Stimulated activated CD8-positive, alpha-beta memory T cell treated with anti-CD3 and anti-CD28 coated beads, Interleukin-12 subunit alpha, Interleukin-12 subunit beta, amount 100 ng/mL, for 1 hour (primary cell): ENCODE results near the gene P2RY4.
"Not testable (repeated sequence)": the region's sequence is repeated elsewhere in the genome, so short reads cannot be mapped to it uniquely, and the experiment has no call there.

Source experiments
- DNase-seq: peaks from one replicate; pipeline ENCODE4 v3.0.0-alpha.2; 2020; ENCODE audit warnings: low read depth

Gene P2RY4

DNA sequence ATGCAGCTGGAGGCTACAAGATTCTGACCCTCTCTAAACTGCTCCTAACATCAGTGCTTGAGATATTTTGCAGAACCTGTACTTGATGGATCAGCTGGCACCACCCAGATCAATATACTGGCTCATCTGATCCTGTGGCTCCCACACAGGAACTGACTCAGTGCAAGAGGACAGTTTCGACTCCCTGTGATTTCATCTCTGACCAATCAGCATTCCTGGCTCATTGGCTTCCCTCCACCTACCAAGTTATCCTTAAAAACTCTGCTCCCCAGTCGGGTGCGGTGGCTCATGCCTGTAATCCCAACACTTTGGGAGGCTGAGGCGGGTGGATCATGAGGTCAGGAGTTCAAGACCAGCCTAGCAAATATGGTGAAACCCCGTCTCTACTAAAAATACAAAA lies 16.4 kb downstream of the P2RY4 start:
- not testable (repeated sequence) for DNase-seq

DNA sequence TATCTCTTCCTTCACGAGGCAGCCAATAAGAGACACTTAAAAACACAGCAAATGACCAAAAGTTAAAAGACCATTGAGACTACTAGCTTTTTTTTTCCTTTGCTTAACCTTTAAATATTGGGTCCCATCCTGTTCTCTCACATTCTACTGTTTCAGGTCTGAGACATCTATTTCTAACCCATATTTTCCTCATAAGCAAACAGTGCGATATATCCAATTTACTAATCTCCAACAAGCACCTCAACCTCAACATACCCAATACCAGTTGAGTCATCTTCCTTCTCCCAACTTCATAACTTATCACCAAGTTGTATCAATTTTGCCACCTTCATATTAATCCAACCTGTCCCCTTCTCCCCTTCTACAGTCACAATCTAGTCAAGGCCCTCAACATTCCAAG lies 18.5 kb downstream of the P2RY4 start:
- DNase-seq = no peak

DNA sequence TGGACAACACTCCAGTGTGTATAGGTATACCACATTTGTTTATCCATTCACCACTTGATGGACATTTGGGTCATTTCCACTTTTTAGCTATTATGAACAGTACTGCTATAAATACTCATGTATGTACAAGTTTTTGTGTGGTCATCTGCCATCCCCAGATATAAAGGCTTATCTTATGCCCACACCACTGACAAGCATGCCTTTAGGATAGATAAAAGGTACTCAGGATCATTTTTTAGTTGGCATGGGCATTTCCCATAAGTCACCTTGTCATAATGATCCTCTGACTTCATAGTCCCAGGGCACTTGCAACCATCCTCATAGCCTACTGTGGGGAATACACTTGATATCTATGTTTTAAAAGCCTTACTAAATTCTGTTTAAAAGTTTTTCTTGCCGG lies 19.3 kb downstream of the P2RY4 start:
- no peak for DNase-seq

DNA sequence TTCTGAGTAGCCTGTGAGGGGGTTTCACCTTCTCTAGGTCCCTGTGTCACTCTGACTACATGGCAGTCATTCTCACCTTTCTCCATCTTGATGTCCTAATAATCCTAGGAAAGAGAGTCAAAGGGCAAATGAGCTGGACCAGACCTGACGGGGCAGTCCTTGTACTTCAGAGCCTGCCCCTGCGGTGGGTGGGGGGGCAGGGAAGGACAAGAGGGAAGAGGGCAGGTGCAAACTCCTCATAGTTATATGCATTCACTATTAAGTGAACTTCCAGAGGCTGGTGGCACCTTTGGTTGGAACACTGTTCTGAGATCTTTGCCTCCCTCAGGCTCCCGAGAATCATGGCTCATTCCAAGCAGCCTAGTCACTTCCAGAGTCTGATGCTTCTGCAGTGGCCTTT lies 25.6 kb downstream of the P2RY4 start, which contains the start of gene AWAT1:
AWAT1 (plus strand) TSS at position 301 of the 400 bp plus-strand sequence; CDS start at position 342, 41 bp downstream.
- DNase-seq = no peak

DNA sequence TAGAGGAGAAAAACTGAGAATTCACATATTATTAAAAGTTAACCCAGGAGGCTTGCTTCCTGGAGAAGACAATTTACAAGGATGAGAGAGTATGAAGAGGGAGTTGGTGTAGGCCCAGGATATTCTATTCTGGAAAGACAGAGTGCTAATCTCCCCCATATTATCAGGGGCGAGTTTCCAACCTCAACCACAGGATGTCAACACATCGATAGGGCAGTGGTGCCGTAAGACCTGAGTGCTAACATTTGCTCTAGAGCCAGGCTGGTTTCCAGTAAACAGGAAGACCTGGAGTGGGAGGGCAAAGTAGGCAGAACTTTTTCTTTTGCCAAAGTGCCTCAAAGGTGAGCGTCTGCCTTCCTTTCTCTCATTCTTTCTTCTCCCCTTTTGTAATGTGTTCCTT lies 28.3 kb downstream of the P2RY4 start:
- DNase-seq = no peak

DNA sequence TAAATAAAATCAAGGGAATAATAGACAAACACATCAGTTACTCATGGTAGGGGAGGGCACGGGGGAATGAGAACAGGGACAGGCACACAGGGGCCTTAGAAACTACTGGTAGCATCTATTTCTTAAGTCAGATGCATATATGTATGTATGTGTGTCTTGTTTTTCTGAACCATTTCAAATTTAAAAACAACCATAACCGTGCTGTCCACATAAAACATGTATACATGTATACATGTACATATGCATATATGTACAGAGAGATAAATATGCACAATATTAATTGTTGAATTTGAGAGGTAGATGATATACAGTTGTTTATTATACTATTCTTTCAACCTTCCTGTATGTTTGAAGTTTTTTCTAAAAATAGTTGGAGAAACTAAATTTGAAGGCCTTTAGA lies 33.3 kb downstream of the P2RY4 start:
- no peak for DNase-seq

DNA sequence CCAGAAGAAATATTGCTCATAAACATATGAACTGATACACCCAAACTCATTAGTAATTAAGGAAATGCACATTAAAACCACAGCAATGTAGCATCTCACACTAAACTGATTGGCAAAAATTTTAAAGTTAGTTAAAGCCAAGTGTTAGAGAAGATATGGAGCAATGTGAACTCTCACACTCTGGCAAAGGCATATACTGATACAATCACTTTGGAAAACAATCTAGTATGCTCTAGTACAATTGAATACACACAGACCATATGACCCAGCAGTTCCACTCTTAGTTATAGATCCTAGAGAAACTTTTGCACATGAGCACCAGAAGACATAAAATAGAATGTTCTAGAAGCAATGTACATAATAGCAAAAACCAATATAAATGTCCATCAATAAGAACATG lies 34.0 kb downstream of the P2RY4 start:
- no peak for DNase-seq

DNA sequence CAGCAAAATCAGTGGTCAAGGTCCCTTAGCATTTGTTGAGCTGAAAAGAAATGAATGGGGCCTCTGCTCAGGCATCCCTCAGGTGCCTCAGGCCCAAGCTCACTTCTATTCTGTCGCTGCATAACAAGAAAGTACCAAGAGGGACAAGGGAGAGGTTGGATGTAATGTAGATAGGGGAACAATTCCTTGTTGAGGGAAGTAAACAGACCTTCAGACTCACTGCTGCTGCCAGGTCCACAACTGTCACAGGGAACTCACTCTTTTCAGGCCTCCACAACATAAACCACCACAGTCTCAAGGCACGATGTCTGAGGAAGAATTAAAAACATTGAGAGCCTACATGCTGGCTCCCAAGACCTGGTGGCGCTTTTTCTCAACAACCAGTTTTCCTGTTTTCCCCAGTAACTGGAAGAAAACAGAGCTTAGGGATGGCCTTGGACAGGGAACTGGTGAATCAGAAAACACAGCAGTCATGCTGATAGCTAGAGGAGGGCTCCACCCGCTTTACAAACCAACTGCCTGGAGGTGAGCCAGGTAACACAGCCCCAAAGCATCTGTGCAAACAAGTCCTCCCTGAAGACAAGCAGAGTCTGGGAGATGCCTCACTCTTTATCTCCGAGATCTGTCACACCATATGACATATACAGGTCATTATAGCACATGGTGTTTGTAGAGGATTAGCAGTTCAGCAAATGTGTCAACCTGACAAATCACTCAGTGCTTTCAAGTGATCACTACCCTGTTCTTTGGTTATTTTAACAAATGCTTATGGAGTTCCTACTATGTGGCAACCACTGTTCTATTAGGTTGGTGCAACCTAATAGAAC lies 39.9 kb downstream of the P2RY4 start:
- DNase-seq = no peak

DNA sequence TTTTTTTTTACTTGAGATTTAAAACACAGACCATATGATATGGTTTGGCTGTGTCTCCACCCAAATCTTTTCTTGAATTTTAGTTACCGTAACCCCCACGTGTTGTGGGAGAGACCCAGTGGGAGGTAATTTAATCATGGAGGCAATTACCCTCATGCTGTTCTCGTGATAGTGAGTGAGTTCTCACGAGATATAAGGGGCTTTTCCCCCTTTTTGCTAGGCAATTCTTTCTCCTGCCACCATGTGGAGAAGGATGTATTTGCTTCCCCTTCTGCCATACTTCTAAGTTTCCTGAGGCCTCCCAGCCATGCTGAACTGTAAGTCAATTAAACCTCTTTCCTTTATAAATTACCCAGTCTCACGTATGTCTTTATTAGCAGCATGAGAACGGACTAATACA lies 50.4 kb downstream of the P2RY4 start:
- DNase-seq = not testable (repeated sequence)

DNA sequence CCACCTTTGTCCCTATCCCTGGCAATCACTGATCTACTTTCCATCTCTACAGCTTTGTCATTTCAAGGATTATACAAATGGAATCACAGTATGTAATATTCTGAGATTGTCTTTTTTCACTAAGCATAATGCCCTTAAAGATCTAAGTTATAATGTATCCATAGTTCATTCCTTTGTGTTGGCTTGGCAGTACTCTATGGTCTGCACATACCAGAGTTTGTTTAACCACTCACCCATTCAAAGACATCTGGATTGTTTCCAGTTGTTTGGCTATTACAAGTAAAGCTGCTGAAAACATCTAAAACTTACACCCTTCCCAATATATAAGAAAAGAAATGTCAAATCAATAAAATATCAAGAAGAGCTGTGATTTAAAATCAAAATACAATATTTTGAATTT lies 51.5 kb downstream of the P2RY4 start:
- DNase-seq = no peak
